ENCODE measurements around the gene SIPA1L3.

The SIPA1L3 gene

DNA sequence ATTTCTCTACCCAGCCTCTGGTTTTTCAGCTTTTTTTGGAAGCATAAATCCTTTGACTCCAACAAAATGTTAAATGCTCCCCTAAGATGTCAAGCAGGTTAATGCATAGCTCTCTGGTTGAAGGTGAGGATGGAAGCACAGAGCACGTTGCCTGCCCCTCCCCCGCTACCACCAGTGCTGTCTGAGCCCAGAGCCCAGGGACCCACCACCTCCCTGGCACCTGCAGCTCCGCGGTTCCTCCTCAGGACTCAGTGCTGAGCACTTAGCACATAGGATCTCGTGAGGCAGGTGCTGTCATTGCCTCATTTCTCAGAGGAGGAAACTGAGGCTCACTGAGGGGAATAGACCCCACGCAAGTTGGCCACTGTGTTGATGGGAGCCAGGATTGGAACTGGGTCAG, 268.4 kb downstream of the SIPA1L3 start:
- Histone ChIP-seq H3K79me2 (ENCODE audit: insufficient read depth, low read length) (no peaks in the 10 kb centered on the region), H3K27ac (ENCODE audit: low read depth, low read length, poor library complexity, severe bottlenecking) (no peak overlapping the region), H3K27me3 (ENCODE audit: insufficient read depth, low read length) (no peaks in the 10 kb centered on the region), H3K9ac (ENCODE audit: low read length) (no peak overlapping the region), H3F3A (ENCODE audit: insufficient read depth, low read length) (no peaks in the 10 kb centered on the region), H3K4me1 (ENCODE audit: insufficient read depth, low read length, severe bottlenecking) (no peaks in the 10 kb centered on the region), H3K36me3 (ENCODE audit: insufficient read depth, low read length) (peaks cover 20% of the 10 kb centered on the region), H3K4me2 (ENCODE audit: low read length) (no peak overlapping the region), H3K9me2 (ENCODE audit: low read depth, low read length) (no peaks in the 10 kb centered on the region), H3K4me3 (ENCODE audit: low read depth, low read length, poor library complexity, severe bottlenecking) (no peak overlapping the region), H3K9me3 (ENCODE audit: low read length) (0 out of 2 replicates have a peak, but pooled peaks cover 3% of the 10 kb centered on the region), H4K20me1 (ENCODE audit: insufficient read depth, low read length) (no peaks in the 10 kb centered on the region), H2AFZ (ENCODE audit: low read length) (no peak overlapping the region)
- TF ChIP-seq EZH2 (IDR thresholded peaks at IDR 0.05; ENCODE audit: borderline replicate concordance, low read length): no peak
- TF ChIP-seq, protein P1, sequence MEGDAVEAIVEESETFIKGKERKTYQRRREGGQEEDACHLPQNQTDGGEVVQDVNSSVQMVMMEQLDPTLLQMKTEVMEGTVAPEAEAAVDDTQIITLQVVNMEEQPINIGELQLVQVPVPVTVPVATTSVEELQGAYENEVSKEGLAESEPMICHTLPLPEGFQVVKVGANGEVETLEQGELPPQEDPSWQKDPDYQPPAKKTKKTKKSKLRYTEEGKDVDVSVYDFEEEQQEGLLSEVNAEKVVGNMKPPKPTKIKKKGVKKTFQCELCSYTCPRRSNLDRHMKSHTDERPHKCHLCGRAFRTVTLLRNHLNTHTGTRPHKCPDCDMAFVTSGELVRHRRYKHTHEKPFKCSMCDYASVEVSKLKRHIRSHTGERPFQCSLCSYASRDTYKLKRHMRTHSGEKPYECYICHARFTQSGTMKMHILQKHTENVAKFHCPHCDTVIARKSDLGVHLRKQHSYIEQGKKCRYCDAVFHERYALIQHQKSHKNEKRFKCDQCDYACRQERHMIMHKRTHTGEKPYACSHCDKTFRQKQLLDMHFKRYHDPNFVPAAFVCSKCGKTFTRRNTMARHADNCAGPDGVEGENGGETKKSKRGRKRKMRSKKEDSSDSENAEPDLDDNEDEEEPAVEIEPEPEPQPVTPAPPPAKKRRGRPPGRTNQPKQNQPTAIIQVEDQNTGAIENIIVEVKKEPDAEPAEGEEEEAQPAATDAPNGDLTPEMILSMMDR (IDR thresholded peaks at IDR 0.05; ENCODE audit: low read length): no peak

DNA sequence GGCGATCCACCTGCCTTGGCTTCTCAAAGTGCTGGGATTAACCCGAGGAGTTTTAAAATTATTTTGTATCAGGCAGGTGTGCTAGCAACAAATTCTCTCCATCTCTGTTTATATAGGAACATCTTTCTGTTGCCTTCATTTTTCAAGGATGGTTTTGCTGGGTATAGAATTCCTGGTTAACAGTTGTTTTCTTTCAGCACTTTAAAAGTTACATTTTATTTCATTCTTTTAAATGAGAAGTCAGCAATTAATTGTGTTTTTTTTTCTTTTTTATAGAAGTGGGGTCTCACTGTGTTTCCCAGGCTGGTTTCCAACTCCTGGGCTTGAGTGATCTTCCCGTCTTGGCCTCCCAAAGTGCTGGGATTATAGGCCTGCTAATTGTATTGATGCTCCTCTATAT, 273.1 kb downstream of the SIPA1L3 start:
- no peaks in the 10 kb centered on the region for H3F3A ChIP-seq (ENCODE audit: insufficient read depth, low read length)
- 0 out of 2 replicates have a peak, but pooled peaks cover 3% of the 10 kb centered on the region for H3K9me3 ChIP-seq (ENCODE audit: low read length)
- no peak overlapping the region for H3K4me3 ChIP-seq (ENCODE audit: low read depth, low read length, poor library complexity, severe bottlenecking)
- no peak overlapping the region for H3K27ac ChIP-seq (ENCODE audit: low read depth, low read length, poor library complexity, severe bottlenecking)
- H3K27me3 ChIP-seq (ENCODE audit: insufficient read depth, low read length): no peaks in the 10 kb centered on the region
- H3K36me3 ChIP-seq (ENCODE audit: insufficient read depth, low read length): peaks cover 41% of the 10 kb centered on the region
- H3K9ac ChIP-seq (ENCODE audit: low read length): no peak overlapping the region
- TF ChIP-seq EZH2 (IDR thresholded peaks at IDR 0.05; ENCODE audit: borderline replicate concordance, low read length): no peak
- TF ChIP-seq, protein P1 (IDR thresholded peaks at IDR 0.05; ENCODE audit: low read length): no peak
- no peak overlapping the region for H3K4me2 ChIP-seq (ENCODE audit: low read length)
- no peaks in the 10 kb centered on the region for H3K79me2 ChIP-seq (ENCODE audit: insufficient read depth, low read length)
- H3K4me1 ChIP-seq (ENCODE audit: insufficient read depth, low read length, severe bottlenecking): no peaks in the 10 kb centered on the region
- no peak overlapping the region for H2AFZ ChIP-seq (ENCODE audit: low read length)
- H3K9me2 ChIP-seq (ENCODE audit: low read depth, low read length): no peaks in the 10 kb centered on the region
- H4K20me1 ChIP-seq (ENCODE audit: insufficient read depth, low read length): no peaks in the 10 kb centered on the region

DNA sequence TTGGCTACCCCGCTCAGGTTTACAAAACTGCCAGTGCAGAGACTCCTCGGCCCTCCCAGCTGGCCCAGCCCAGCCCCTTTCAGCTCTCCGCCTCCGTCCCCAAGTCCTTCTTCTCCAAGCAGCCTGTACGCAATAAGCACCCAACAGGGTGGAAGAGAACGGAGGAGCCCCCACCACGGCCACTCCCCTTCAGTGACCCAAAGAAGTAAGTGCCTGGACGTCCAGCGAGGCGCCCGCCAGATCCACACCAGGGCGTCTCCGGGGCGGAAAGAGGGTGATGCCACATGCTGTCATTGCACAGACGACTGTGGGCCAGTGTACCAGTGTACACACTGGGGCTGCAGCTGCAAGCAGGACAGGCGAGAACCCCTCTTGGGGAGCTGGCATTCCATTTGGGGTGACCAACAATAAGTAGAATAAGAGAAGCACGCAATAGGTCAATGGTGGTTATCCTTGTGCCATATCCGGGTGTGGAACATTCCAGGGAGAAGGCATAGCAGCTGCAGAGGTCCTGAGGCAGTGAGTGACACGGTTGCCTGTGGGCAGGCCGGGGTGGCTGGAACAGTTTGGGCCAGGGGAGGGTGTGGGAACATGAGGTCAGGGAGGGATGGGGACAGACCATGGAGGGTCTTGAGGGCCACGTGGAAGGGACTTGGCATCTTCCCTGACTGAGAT, 275.7 kb downstream of the SIPA1L3 start:
- no peak overlapping the region for H2AFZ ChIP-seq (ENCODE audit: low read length)
- H3K4me3 ChIP-seq (ENCODE audit: low read depth, low read length, poor library complexity, severe bottlenecking): no peak overlapping the region

More for the DNA sequence above, 275.7 kb downstream of the SIPA1L3 start:
- Histone ChIP-seq H3K9me3 (ENCODE audit: low read length) (0 out of 2 replicates have a peak, but pooled peaks cover 3% of the 10 kb centered on the region), H3K9ac (ENCODE audit: low read length) (no peak overlapping the region), H3K4me2 (ENCODE audit: low read length) (no peak overlapping the region), H3K79me2 (ENCODE audit: insufficient read depth, low read length) (no peaks in the 10 kb centered on the region), H4K20me1 (ENCODE audit: insufficient read depth, low read length) (no peaks in the 10 kb centered on the region), H3F3A (ENCODE audit: insufficient read depth, low read length) (no peaks in the 10 kb centered on the region), H3K4me1 (ENCODE audit: insufficient read depth, low read length, severe bottlenecking) (no peaks in the 10 kb centered on the region), H3K27me3 (ENCODE audit: insufficient read depth, low read length) (no peaks in the 10 kb centered on the region), H3K36me3 (ENCODE audit: insufficient read depth, low read length) (peaks cover 46% of the 10 kb centered on the region), H3K9me2 (ENCODE audit: low read depth, low read length) (no peaks in the 10 kb centered on the region), H3K27ac (ENCODE audit: low read depth, low read length, poor library complexity, severe bottlenecking) (no peak overlapping the region)
- TF ChIP-seq, protein P1 (IDR thresholded peaks at IDR 0.05; ENCODE audit: low read length): no peak
- no peak for TF ChIP-seq EZH2 (IDR thresholded peaks at IDR 0.05; ENCODE audit: borderline replicate concordance, low read length)

All from OCI-LY1 (cell line).